TTC549 (cell line): Measurements from ENCODE around the gene NLRP1.

ENCODE experiments used
- FAIRE-seq: peaks from 2 replicates; lab custom pipeline; 2012; peaks lifted over from hg19 to GRCh38; lab: Jason Lieb, UNC

Gene NLRP1

GRCh38 chr17:5514976-5515375 lies 69.3 kb downstream of the NLRP1 start:
- FAIRE-seq: no peak

- FAIRE-seq: no peak
Observed at GRCh38 chr17:5513628-5514027, 70.7 kb downstream of the NLRP1 start.

GRCh38 chr17:5511401-5512225 lies 72.7 kb downstream of the NLRP1 start:
- no peak for FAIRE-seq

- FAIRE-seq: no peak
Observed at GRCh38 chr17:5510771-5511170, 73.5 kb downstream of the NLRP1 start.

GRCh38 chr17:5509482-5509881 lies 74.8 kb downstream of the NLRP1 start:
- no peak for FAIRE-seq

- no peak for FAIRE-seq
Observed at GRCh38 chr17:5508810-5509209, 75.5 kb downstream of the NLRP1 start.

- FAIRE-seq: no peak
Observed at GRCh38 chr17:5506307-5506706, 78.0 kb downstream of the NLRP1 start.

GRCh38 chr17:5502552-5502951 lies 81.8 kb downstream of the NLRP1 start:
- no peak for FAIRE-seq

- FAIRE-seq: no peak
Observed at GRCh38 chr17:5501685-5502084, 82.6 kb downstream of the NLRP1 start.

- FAIRE-seq: peak; percentile 61
Observed at GRCh38 chr17:5500589-5501391, 83.5 kb downstream of the NLRP1 start.

- FAIRE-seq: no peak
Observed at GRCh38 chr17:5500247-5500588, 84.1 kb downstream of the NLRP1 start.

GRCh38 chr17:5499476-5500231 lies 84.7 kb downstream of the NLRP1 start:
- no peak for FAIRE-seq

GRCh38 chr17:5492970-5493369 lies 91.3 kb downstream of the NLRP1 start:
- FAIRE-seq: no peak

GRCh38 chr17:5488752-5489151 lies 95.6 kb downstream of the NLRP1 start:
- FAIRE-seq: no peak

- peak; percentile 56 for FAIRE-seq
Observed at GRCh38 chr17:5486206-5487124, 97.8 kb downstream of the NLRP1 start, which contains the start of gene MIS12. MIS12 (plus strand) TSS chr17:5486566; CDS start chr17:5488863, 2,297 bp downstream.

GRCh38 chr17:5485270-5486205 lies 98.8 kb downstream of the NLRP1 start, which contains the start of gene DERL2:
DERL2 (minus strand) TSS chr17:5486178; CDS start chr17:5486161, 17 bp downstream.
- FAIRE-seq: no peak

- FAIRE-seq: no peak
Observed at GRCh38 chr17:5481451-5481850, 102.9 kb downstream of the NLRP1 start.

- no peak for FAIRE-seq
Observed at GRCh38 chr17:5480962-5481361, 103.3 kb downstream of the NLRP1 start.

GRCh38 chr17:5478992-5479391 lies 105.3 kb downstream of the NLRP1 start:
- FAIRE-seq: no peak

GRCh38 chr17:5473906-5474305 lies 110.4 kb downstream of the NLRP1 start:
- FAIRE-seq: no peak
